ENCODE data around the gene SCARF2. TPM values are rescaled to one million over a fixed set of nuclear protein-coding genes. Genes with fewer than 3 reads are reported as not detected.
"Not testable (repeated sequence)": the region's sequence is repeated elsewhere in the genome, so short reads cannot be mapped to it uniquely, and the experiment has no call there.

SCARF2 gene
- total RNA-seq: 10 to 100 TPM; 14.8 to 25.3 (median 20.1) TPM

- peaks cover 12% of the 10 kb centered on the region for H3K27me3 ChIP-seq
- ATAC-seq: peak; percentile 89
- no CpG with 5 or more reads among the region's 95 CpGs for WGBS, 2 donors (ENCODE audit: low coverage in 1 of 2)
- peak in 1 of 2 donors; percentile 56 for TF ChIP-seq POLR2A (IDR thresholded peaks at IDR 0.05)
- no peak for TF ChIP-seq CTCF (IDR thresholded peaks at IDR 0.05)
- peak; percentile 20 for TF ChIP-seq POLR2AphosphoS5 (IDR thresholded peaks at IDR 0.05)
- no peak for TF ChIP-seq EP300 (IDR thresholded peaks at IDR 0.05)
- H3K36me3 ChIP-seq: peaks cover 0 to 14% of the 10 kb centered on the region in 2 donors
- peak within 1 kb of the TSS; percentile 59 to 88 (median 84) for H3K27ac ChIP-seq
- H3K9me3 ChIP-seq: no peaks in the 10 kb centered on the region
- peaks cover 0 to 75% (median 15%) of the 10 kb centered on the region in 3 donors for H3K4me1 ChIP-seq
- H3K4me3 ChIP-seq: peak within 1 kb of the TSS; percentile 48 to 80
These were observed at the start of gene SCARF2 for GRCh38 chr22:20437613-20438426. Gene SCARF2, minus strand, starts transcription at chr22:20437825. Its CDS starts 71 bp downstream, at chr22:20437754.

GRCh38 chr22:20486229-20486628 lies 48.6 kb upstream of the SCARF2 start:
- 95 to 100% methylated on average over 1 to 2 of the region's 2 CpGs for WGBS, 2 donors (ENCODE audit: low coverage in 1 of 2)
- Histone ChIP-seq H3K27ac (no peak overlapping the region), H3K36me3 (peaks cover 0 to 31% of the 10 kb centered on the region in 2 donors), H3K4me1 (peaks cover 0 to 7% (median 0%) of the 10 kb centered on the region in 3 donors), H3K27me3 (no peaks in the 10 kb centered on the region), H3K4me3 (no peak overlapping the region), H3K9me3 (no peaks in the 10 kb centered on the region)
- ATAC-seq: no peak
- TF ChIP-seq CTCF (IDR thresholded peaks at IDR 0.05) (no peak), EP300 (IDR thresholded peaks at IDR 0.05) (no peak), POLR2AphosphoS5 (IDR thresholded peaks at IDR 0.05) (no peak), POLR2A (IDR thresholded peaks at IDR 0.05) (no peak)

- peaks cover 0 to 1% (median 0%) of the 10 kb centered on the region in 3 donors for H3K4me1 ChIP-seq
- H3K9me3 ChIP-seq: no peaks in the 10 kb centered on the region
- no peak for ATAC-seq
- WGBS, 2 donors (ENCODE audit: low coverage in 1 of 2): 83 to 87% methylated on average over 1 to 4 of the region's 4 CpGs
- H3K4me3 ChIP-seq: no peak overlapping the region
- TF ChIP-seq CTCF (IDR thresholded peaks at IDR 0.05): no peak
- TF ChIP-seq EP300 (IDR thresholded peaks at IDR 0.05): no peak
- no peak for TF ChIP-seq POLR2A (IDR thresholded peaks at IDR 0.05)
- TF ChIP-seq POLR2AphosphoS5 (IDR thresholded peaks at IDR 0.05): no peak
- H3K27ac ChIP-seq: no peak overlapping the region
- H3K27me3 ChIP-seq: no peaks in the 10 kb centered on the region
- peaks cover 0 to 31% of the 10 kb centered on the region in 2 donors for H3K36me3 ChIP-seq
These were observed 47.5 kb upstream of the SCARF2 start for GRCh38 chr22:20484948-20485683.

GRCh38 chr22:20483771-20484170 lies 46.1 kb upstream of the SCARF2 start:
- Histone ChIP-seq H3K27me3 (no peaks in the 10 kb centered on the region), H3K4me1 (no peaks in the 10 kb centered on the region), H3K9me3 (no peaks in the 10 kb centered on the region), H3K4me3 (no peak overlapping the region), H3K36me3 (peaks cover 0 to 27% of the 10 kb centered on the region in 2 donors), H3K27ac (no peak overlapping the region)
- no peak for ATAC-seq
- 97 to 100% methylated on average over 4 to 6 of the region's 14 CpGs for WGBS, 2 donors (ENCODE audit: low coverage in 1 of 2)
- no peak for TF ChIP-seq POLR2AphosphoS5 (IDR thresholded peaks at IDR 0.05)
- no peak for TF ChIP-seq EP300 (IDR thresholded peaks at IDR 0.05)
- TF ChIP-seq CTCF (IDR thresholded peaks at IDR 0.05): no peak
- no peak for TF ChIP-seq POLR2A (IDR thresholded peaks at IDR 0.05)

- not testable (repeated sequence) for ATAC-seq, H3K4me3 ChIP-seq, H3K27me3 ChIP-seq, H3K4me1 ChIP-seq, H3K9me3 ChIP-seq, H3K27ac ChIP-seq
- 95 to 98% methylated on average over 4 to 5 of the region's 7 CpGs for WGBS, 2 donors (ENCODE audit: low coverage in 1 of 2)
- peaks cover 0 to 21% of the 10 kb centered on the region in 2 donors for H3K36me3 ChIP-seq
These were observed 45.5 kb upstream of the SCARF2 start for GRCh38 chr22:20483143-20483506.
